H1 (cell line): ENCODE results near the gene ADAMTS17. TPM values are rescaled to one million over a fixed set of nuclear protein-coding genes. Genes with fewer than 3 reads are reported as not detected.

ENCODE experiments used
- JUN ChIP-seq: IDR thresholded peaks from 2 replicates; pipeline ENCODE4 v1.6.1; 2011; ENCODE audit warnings: low read depth, mild to moderate bottlenecking, improper control_type of control experiment, low read length
- RFX5 ChIP-seq: IDR thresholded peaks from 2 replicates; pipeline ENCODE4 v1.6.1; 2011; ENCODE audit warnings: low read depth, low read length, improper control_type of control experiment, borderline replicate concordance
- SIX5 ChIP-seq: IDR thresholded peaks from 2 replicates; pipeline ENCODE4 v1.6.1; 2011; ENCODE audit warnings: mild to moderate bottlenecking, low read depth, low read length
- polyA plus RNA-seq, 7 experiments: library from polyadenylated mRNA; depleted of rRNA in 3 of 7; stranded (reverse) in 5 of 7; unstranded in 2 of 7; fragments of >200 nt in 5 of 7; fragments of 200-250 nt in 2 of 7; gene quantifications; 1 replicate in 5 of 7; 2 replicates in 1 of 7; 4 replicates in 1 of 7; pipeline versions ENCODE4 v1.2.1 to v1.2.3, GENCODE V29; 2011 to 2013; ENCODE audit warnings: missing spikeins in 2 of 7, mixed read lengths in 2 of 7
- total RNA-seq: library from RNA; stranded (reverse); fragmentation: NEBNext Ultra II Directional; extraction: Animal tissue kit (Norgen Biotek cat#: 25700); gene quantifications from 2 replicates; pipeline ENCODE4 v1.2.1, GENCODE V29; 2021

Gene ADAMTS17
- total and polyA plus RNA-seq, 2 of the 8 experiments (the other 6 are each of a cell fraction or from before 2014, with no cell fraction given), result 0.51 to 1.7 TPM

- TF ChIP-seq JUN (no peak), SIX5 (no peak), RFX5 (no peak)
These were observed 372.4 kb downstream of the ADAMTS17 start (continued) for GRCh38 chr15:99969261-99969920.
